H9 (cell line): ENCODE results near the gene PAK1IP1. TPM values are rescaled to one million over a fixed set of nuclear protein-coding genes. Genes with fewer than 3 reads are reported as not detected.

Experiments
- DNase-seq: peaks from one replicate; pipeline ENCODE4 v3.0.0-alpha.2; 2017
- H2AFZ ChIP-seq: one replicate; pipeline ENCODE4 v1.6.1; 2013; ENCODE audit warnings: mild to moderate bottlenecking, low read length, control low read depth, moderate library complexity
- H2AK5ac ChIP-seq: 2 replicates; pipeline ENCODE4 v1.6.1; 2013; ENCODE audit warnings: low read length, control low read depth, mixed read lengths; ENCODE audit not compliant: insufficient read length
- H2BK120ac ChIP-seq: one replicate; pipeline ENCODE4 v1.6.1; 2013; ENCODE audit warnings: low read depth, mild to moderate bottlenecking, low read length, control low read depth, inconsistent platforms; ENCODE audit not compliant: poor library complexity, severe bottlenecking
- H2BK12ac ChIP-seq: 2 replicates; pipeline ENCODE4 v1.6.1; 2013; ENCODE audit warnings: low read length, control low read depth, mixed read lengths, low read depth; ENCODE audit not compliant: insufficient read length
- H2BK15ac ChIP-seq: 2 replicates; pipeline ENCODE4 v1.6.1; 2013; ENCODE audit warnings: low read depth, low read length, control low read depth
- H2BK20ac ChIP-seq: one replicate; pipeline ENCODE4 v1.6.1; 2013; ENCODE audit warnings: low read depth, mild to moderate bottlenecking, low read length, control low read depth, inconsistent platforms; ENCODE audit not compliant: poor library complexity, severe bottlenecking
- H2BK5ac ChIP-seq: 2 replicates; pipeline ENCODE4 v1.6.1; 2013; ENCODE audit warnings: low read length, control low read depth, mixed read lengths; ENCODE audit not compliant: insufficient read length
- H3K14ac ChIP-seq: 2 replicates; pipeline ENCODE4 v1.6.1; 2013; ENCODE audit warnings: low read length, control low read depth; ENCODE audit not compliant: insufficient read depth
- H3K18ac ChIP-seq: 2 replicates; pipeline ENCODE4 v1.6.1; 2013; ENCODE audit warnings: low read depth, mild to moderate bottlenecking, mixed read lengths, low read length, control low read depth; ENCODE audit not compliant: insufficient read length
- H3K23ac ChIP-seq: 2 replicates; pipeline ENCODE4 v1.6.1; 2013; ENCODE audit warnings: low read length, control low read depth, mixed read lengths, low read depth; ENCODE audit not compliant: insufficient read length
- H3K23me2 ChIP-seq: 2 replicates; pipeline ENCODE4 v1.6.1; 2013; ENCODE audit warnings: low read depth, mild to moderate bottlenecking, mixed read lengths, low read length, control low read depth; ENCODE audit not compliant: insufficient read length, poor library complexity, severe bottlenecking
- H3K27ac ChIP-seq: 2 replicates; pipeline ENCODE4 v1.5.1; 2013; ENCODE audit warnings: low read length, control low read depth, mixed read lengths, low read depth; ENCODE audit not compliant: insufficient read length
- H3K27me3 ChIP-seq: 2 replicates; pipeline ENCODE4 v1.6.1; 2013; ENCODE audit warnings: low read length, control low read depth, inconsistent platforms; ENCODE audit not compliant: insufficient read depth
- H3K4ac ChIP-seq: 2 replicates; pipeline ENCODE4 v1.6.1; 2013; ENCODE audit warnings: low read depth, mild to moderate bottlenecking, control low read depth, inconsistent platforms, low read length, moderate library complexity
- H3K4me1 ChIP-seq: 2 replicates; pipeline ENCODE4 v1.6.1; 2013; ENCODE audit warnings: low read length, control low read depth, inconsistent platforms; ENCODE audit not compliant: insufficient read depth
- H3K4me2 ChIP-seq: 2 replicates; pipeline ENCODE4 v1.6.1; 2013; ENCODE audit warnings: low read length, control low read depth, mixed read lengths; ENCODE audit not compliant: insufficient read length, insufficient read depth
- H3K56ac ChIP-seq: 2 replicates; pipeline ENCODE4 v1.6.1; 2013; ENCODE audit warnings: low read depth, mild to moderate bottlenecking, mixed read lengths, low read length, control low read depth; ENCODE audit not compliant: insufficient read length
- H3K79me1 ChIP-seq: 2 replicates; pipeline ENCODE4 v1.6.1; 2013; ENCODE audit warnings: low read depth, mild to moderate bottlenecking, moderate library complexity, low read length, control low read depth, inconsistent platforms; ENCODE audit not compliant: insufficient read depth, poor library complexity, severe bottlenecking
- H3K79me2 ChIP-seq: 2 replicates; pipeline ENCODE4 v1.6.1; 2013; ENCODE audit warnings: low read length, control low read depth, inconsistent platforms; ENCODE audit not compliant: insufficient read depth
- H3K9ac ChIP-seq: 2 replicates; pipeline ENCODE4 v1.6.1; 2013; ENCODE audit warnings: low read length, control low read depth, mixed read lengths; ENCODE audit not compliant: insufficient read length; ENCODE audit errors: extremely low read depth
- H3K9me3 ChIP-seq: one replicate; pipeline ENCODE4 v1.6.1; 2013; ENCODE audit warnings: low read depth, low read length, inconsistent platforms; ENCODE audit not compliant: control insufficient read depth
- H3T11ph ChIP-seq: one replicate; pipeline ENCODE4 v1.6.1; 2013; ENCODE audit warnings: mild to moderate bottlenecking, low read length, control low read depth, inconsistent platforms
- H4K20me1 ChIP-seq: one replicate; pipeline ENCODE4 v1.6.1; 2013; ENCODE audit not compliant: control insufficient read depth, insufficient read length, insufficient read depth
- H4K5ac ChIP-seq: 2 replicates; pipeline ENCODE4 v1.6.1; 2013; ENCODE audit warnings: low read depth, mild to moderate bottlenecking, mixed read lengths, low read length, control low read depth; ENCODE audit not compliant: insufficient read length
- H4K8ac ChIP-seq: replicated peaks from 2 replicates; pipeline ENCODE4 v1.6.1; 2013; ENCODE audit warnings: low read length, control low read depth, mixed read lengths, low read depth; ENCODE audit not compliant: insufficient read length
- H4K91ac ChIP-seq: 2 replicates; pipeline ENCODE4 v1.6.1; 2013; ENCODE audit warnings: low read depth, mild to moderate bottlenecking, moderate library complexity, mixed read lengths, low read length, control low read depth; ENCODE audit not compliant: insufficient read length
- H3K27ac Mint-ChIP-seq, 3 experiments: 2 replicates in 2 of 3; 3 replicates in 1 of 3; pipeline ENCODE4 v1.8.0; 2020 to 2021; ENCODE audit warnings: mixed read lengths in 3 of 3, mild to moderate bottlenecking in 1 of 3, moderate library complexity in 1 of 3
- H3K27me3 Mint-ChIP-seq: 2 replicates; pipeline ENCODE4 v1.8.0; 2021; ENCODE audit warnings: low read depth, mild to moderate bottlenecking, moderate library complexity, mixed read lengths
- H3K36me3 Mint-ChIP-seq, 3 experiments: 2 replicates in 2 of 3; 3 replicates in 1 of 3; pipeline ENCODE4 v1.8.0; 2020 to 2021; ENCODE audit warnings: low read depth in 3 of 3, mixed read lengths in 3 of 3; ENCODE audit not compliant: insufficient read depth in 1 of 3
- H3K4me1 Mint-ChIP-seq, 2 experiments: 2 replicates each; pipeline ENCODE4 v1.8.0; 2020; ENCODE audit warnings: mixed read lengths in 2 of 2
- H3K4me3 Mint-ChIP-seq, 2 experiments: 2 replicates in 1 of 2; 3 replicates in 1 of 2; pipeline ENCODE4 v1.8.0; 2020 to 2021; ENCODE audit warnings: mild to moderate bottlenecking in 2 of 2, mixed read lengths in 2 of 2, moderate library complexity in 1 of 2
- H3K9me3 Mint-ChIP-seq, 2 experiments: 2 replicates in 1 of 2; 3 replicates in 1 of 2; pipeline ENCODE4 v1.8.0; 2020; ENCODE audit warnings: mild to moderate bottlenecking in 2 of 2, mixed read lengths in 2 of 2, moderate library complexity in 1 of 2
- CTCF ChIP-seq: fragments of 200-600 bp; sonication (generic); conservative IDR thresholded peaks from 3 replicates; pipeline ENCODE4 v1.8.0; 2021; ENCODE audit warnings: antibody characterized with exemption, mild to moderate bottlenecking
- WGBS: extraction: QIAGEN DNeasy Blood & Tissue Kit; methylation state at CpG from one replicate; pipeline ENCODE4 v1.1.7; 2013; ENCODE audit warnings: missing lambda C conversion rate, low lambda C conversion rate, mixed read lengths; ENCODE audit not compliant: insufficient read length; ENCODE audit errors: extremely low coverage; 5-methylcytosine and 5-hydroxymethylcytosine counted together
- total RNA-seq: library from RNA; stranded (reverse); gene quantifications from 2 replicates; pipeline ENCODE4 v1.2.1, GENCODE V29; 2021

Gene PAK1IP1
- total RNA-seq, 1 experiment from 2014 or later, result 44.8 TPM

DNA sequence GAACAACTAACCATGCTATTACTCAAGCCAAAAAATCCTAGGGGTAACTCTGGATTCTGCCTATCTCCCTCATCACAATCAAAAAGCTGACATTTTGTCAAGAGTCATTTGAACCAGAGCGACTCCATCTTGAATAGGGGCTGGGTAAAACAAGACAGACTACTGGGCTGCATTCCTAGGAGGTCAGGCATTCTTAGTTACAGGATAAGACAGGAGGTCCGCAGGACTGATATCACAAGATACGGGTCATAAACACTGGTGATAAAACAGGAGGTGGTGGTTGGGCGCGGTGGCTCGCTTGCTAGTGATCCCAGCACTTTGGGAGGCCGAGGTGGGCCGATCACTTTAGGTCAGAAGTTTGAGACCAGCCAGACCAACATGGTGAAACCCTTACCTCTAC is 32.6 kb upstream of the PAK1IP1 start:
- Histone ChIP-seq H3K56ac (no peak overlapping the region), H4K91ac (no peak overlapping the region), H3K4ac (no peak overlapping the region), H2BK15ac (no peak overlapping the region), H2AK5ac (no peak overlapping the region), H3K23ac (no peak overlapping the region), H3K9ac (no peak overlapping the region), H3K27ac (no peak overlapping the region), H2AFZ (no peak overlapping the region), H4K8ac (no peak overlapping the region), H2BK5ac (no peak overlapping the region), H4K20me1 (no peaks in the 10 kb centered on the region), H4K5ac (no peak overlapping the region), H2BK12ac (no peak overlapping the region), H3K4me2 (no peak overlapping the region), H2BK20ac (no peak overlapping the region), H2BK120ac (no peak overlapping the region), H3T11ph (no peak overlapping the region), H3K18ac (no peak overlapping the region), H3K79me2 (no peaks in the 10 kb centered on the region), H3K23me2 (no peaks in the 10 kb centered on the region), H3K27me3 (no peaks in the 10 kb centered on the region), H3K9me3 (no peaks in the 10 kb centered on the region), H3K79me1 (no peaks in the 10 kb centered on the region), H3K4me1 (no peaks in the 10 kb centered on the region), H3K14ac (no peak overlapping the region)
- Mint-ChIP-seq H3K4me3 (no peak overlapping the region), H3K27ac (no peak overlapping the region), H3K36me3 (peaks cover 0 to 2% (median 0%) of the 10 kb centered on the region in 3 experiments; a peak in 4 of 7 replicates), H3K9me3 (peaks cover 3 to 14% of the 10 kb centered on the region in 2 experiments; a peak in 3 of 5 replicates), H3K4me1 (peaks cover 0 to 6% of the 10 kb centered on the region in 2 experiments; a peak in 2 of 4 replicates), H3K27me3 (peaks cover 6% of the 10 kb centered on the region)
- no peak for TF ChIP-seq CTCF
- WGBS, result no CpG with 5 or more reads among the region's 8 CpGs
- DNase-seq, result no peak
